Aorta (tissue), 5 donors: ENCODE results near the gene UTY. TPM values are rescaled to one million over a fixed set of nuclear protein-coding genes. Genes with fewer than 3 reads are reported as not detected.

Experiments
- ATAC-seq: fragments of 200-7000 bp; cut with Tn5 transposase; one replicate; pipeline ENCODE4 v1.9.1; 2022; ENCODE audit warnings: moderate library complexity; ENCODE audit not compliant: low FRiP score
- DNase-seq, 2 donors: peaks; one replicate each; pipeline ENCODE4 v3.0.0-alpha.2; 2020
- H3K27ac ChIP-seq, 2 donors: one replicate each; pipeline ENCODE4 v1.5.1; 2013; ENCODE audit warnings: low read length in 2 of 2, mild to moderate bottlenecking in 2 of 2, moderate library complexity in 2 of 2, control low read depth in 1 of 2, inconsistent platforms in 1 of 2, low read depth in 1 of 2
- H3K27me3 ChIP-seq, 2 donors: one replicate each; pipeline ENCODE4 v1.6.1; 2013; ENCODE audit warnings: control low read depth in 1 of 2, low read length in 1 of 2, mild to moderate bottlenecking in 1 of 2, moderate library complexity in 1 of 2; ENCODE audit not compliant: insufficient read depth in 2 of 2, control insufficient read depth in 1 of 2
- H3K36me3 ChIP-seq, 2 donors: one replicate each; pipeline ENCODE4 v1.6.1; 2013; ENCODE audit warnings: control low read depth in 1 of 2, low read length in 1 of 2, mild to moderate bottlenecking in 1 of 2; ENCODE audit not compliant: insufficient read depth in 2 of 2, control insufficient read depth in 1 of 2
- H3K4me1 ChIP-seq, 2 donors: one replicate each; pipeline ENCODE4 v1.6.1; 2013; ENCODE audit warnings: low read length in 2 of 2, control low read depth in 1 of 2, mild to moderate bottlenecking in 1 of 2, moderate library complexity in 1 of 2; ENCODE audit not compliant: insufficient read depth in 2 of 2, control insufficient read depth in 1 of 2
- H3K4me3 ChIP-seq, 2 donors: one replicate each; pipeline ENCODE4 v1.5.1; 2013; ENCODE audit warnings: low read length in 2 of 2, control low read depth in 1 of 2, mild to moderate bottlenecking in 1 of 2
- H3K9me3 ChIP-seq: one replicate; pipeline ENCODE4 v1.6.1; 2013; ENCODE audit warnings: mild to moderate bottlenecking, low read length; ENCODE audit not compliant: control insufficient read depth
- WGBS, 2 donors: extraction: QIAGEN DNeasy Blood & Tissue Kit; methylation state at CpG; one replicate each; pipeline ENCODE4 v1.1.7; 2013; 5-methylcytosine and 5-hydroxymethylcytosine counted together
- intact Hi-C, 2 donors: fragments of 100-400 bp; cut with DNase I; formaldehyde crosslinking; loops; one replicate each; pipeline versions ENCODE4 v1.14.2 to v1.15.0; 2022
- polyA plus RNA-seq, 2 donors: library from polyadenylated mRNA; stranded (reverse); fragments of 200-250 nt; gene quantifications; one replicate each; pipeline ENCODE4 v1.2.3, GENCODE V29; 2013
- total RNA-seq, 2 donors: library from RNA; stranded (reverse); fragmentation: NEBNext Ultra II Directional; extraction: Animal tissue kit (Norgen Biotek cat#: 25700); gene quantifications; one replicate each; pipeline ENCODE4 v1.2.1, GENCODE V29; 2021
- donor health status: healthy with polysubstance abuse.
- donor health status: Bipolar disorder and iron deficiency.
- donor health status: DM: no; HTN: no; CAD: no.
- donor health status: DM: no; HTN: no; CAD: no.
- donor health status: DM: yes; HTN: yes; CAD: no.

The UTY gene
- total and polyA plus RNA-seq, 4 donors = 2.1 TPM; not detected in 3

GRCh38 chrY:13250421-13250820 lies 229.4 kb downstream of the UTY start:
- Histone ChIP-seq H3K4me1 (no peaks in the 10 kb centered on the region), H3K27ac (no peak overlapping the region), H3K4me3 (no peak overlapping the region), H3K27me3 (no peaks in the 10 kb centered on the region), H3K9me3 (no peaks in the 10 kb centered on the region), H3K36me3 (no peaks in the 10 kb centered on the region)
- ATAC-seq = no peak
- intact Hi-C loops = no loop called here
- no peak for DNase-seq

GRCh38 chrY:13243716-13244115 lies 236.1 kb downstream of the UTY start:
- Histone ChIP-seq H3K36me3 (no peaks in the 10 kb centered on the region), H3K27ac (no peak overlapping the region), H3K9me3 (no peaks in the 10 kb centered on the region), H3K27me3 (no peaks in the 10 kb centered on the region), H3K4me1 (no peaks in the 10 kb centered on the region), H3K4me3 (no peak overlapping the region)
- DNase-seq (no peak), ATAC-seq (no peak)
- intact Hi-C loops = no loop called here
- WGBS, 2 donors = 92% methylated on average over 5 of the region's 5 CpGs; no CpG with 5 or more reads in 1 of the 2 donors

- intact Hi-C loops = no loop called here
- Histone ChIP-seq H3K9me3 (no peaks in the 10 kb centered on the region), H3K27ac (no peak overlapping the region), H3K4me1 (no peaks in the 10 kb centered on the region), H3K27me3 (no peaks in the 10 kb centered on the region), H3K36me3 (no peaks in the 10 kb centered on the region), H3K4me3 (no peak overlapping the region)
- no peak for ATAC-seq
- 20% methylated on average over 3 of the region's 3 CpGs; no CpG with 5 or more reads in 1 of the 2 donors for WGBS, 2 donors
- DNase-seq = no peak
Observed at GRCh38 chrY:13233901-13234300, 245.9 kb downstream of the UTY start.

- 21% methylated on average over 1 of the region's 1 CpG; no CpG with 5 or more reads in 1 of the 2 donors for WGBS, 2 donors
- H3K4me3 ChIP-seq = no peak overlapping the region
Observed at GRCh38 chrY:13233118-13233517, 246.7 kb downstream of the UTY start.

GRCh38 chrY:13227354-13227953 lies 252.4 kb downstream of the UTY start:
- intact Hi-C loops = no loop called here
- DNase-seq (no peak), ATAC-seq (no peak)
- Histone ChIP-seq H3K27ac (no peak overlapping the region), H3K9me3 (no peaks in the 10 kb centered on the region), H3K27me3 (no peaks in the 10 kb centered on the region), H3K4me1 (no peaks in the 10 kb centered on the region), H3K4me3 (no peak overlapping the region), H3K36me3 (no peaks in the 10 kb centered on the region)
- 78% methylated on average over 2 of the region's 2 CpGs; no CpG with 5 or more reads in 1 of the 2 donors for WGBS, 2 donors

More at GRCh38 chrY:13233118-13233517, 246.7 kb downstream of the UTY start:
- Histone ChIP-seq H3K27me3 (no peaks in the 10 kb centered on the region), H3K27ac (no peak overlapping the region), H3K4me1 (no peaks in the 10 kb centered on the region), H3K36me3 (no peaks in the 10 kb centered on the region), H3K9me3 (no peaks in the 10 kb centered on the region)
- ATAC-seq (no peak), DNase-seq (no peak)
- intact Hi-C loops = no loop called here

- no peak overlapping the region for H3K27ac ChIP-seq
- ATAC-seq = no peak
- H3K9me3 ChIP-seq = peaks cover 1% of the 10 kb centered on the region
- no peak overlapping the region for H3K4me3 ChIP-seq
- intact Hi-C loops = no loop called here
- H3K36me3 ChIP-seq = no peaks in the 10 kb centered on the region
- no peaks in the 10 kb centered on the region for H3K27me3 ChIP-seq
- DNase-seq = no peak
- 52% methylated on average over 5 of the region's 5 CpGs; no CpG with 5 or more reads in 1 of the 2 donors for WGBS, 2 donors
- no peaks in the 10 kb centered on the region for H3K4me1 ChIP-seq
Observed at GRCh38 chrY:13210961-13211646, 268.7 kb downstream of the UTY start.

GRCh38 chrY:13205214-13205613 lies 274.6 kb downstream of the UTY start:
- H3K27ac ChIP-seq = no peak overlapping the region
- H3K4me1 ChIP-seq = no peaks in the 10 kb centered on the region
- no peaks in the 10 kb centered on the region for H3K36me3 ChIP-seq
- no peak overlapping the region for H3K4me3 ChIP-seq
- no peak for ATAC-seq
- H3K27me3 ChIP-seq = no peaks in the 10 kb centered on the region
- WGBS, 2 donors = 55% methylated on average over 1 of the region's 1 CpG; no CpG with 5 or more reads in 1 of the 2 donors
- intact Hi-C loops = no loop called here
- DNase-seq = no peak
- H3K9me3 ChIP-seq = no peaks in the 10 kb centered on the region
